WTC11 (cell line): ENCODE data around the gene SPRR1A. TPM values are rescaled to one million over a fixed set of nuclear protein-coding genes. Genes with fewer than 3 reads are reported as not detected.

Experiments used
- total RNA-seq: library from RNA; stranded (reverse); gene quantifications from 3 replicates; pipeline ENCODE4 v1.2.3, GENCODE V29; 2021

SPRR1A gene
- total RNA-seq, 1 experiment from 2014 or later: not detected

Other genes with a start within 250 kb of the SPRR1A start
- not detected in 3 replicates for gene KPRP, start 226.1 kb upstream of the SPRR1A start, total RNA-seq
- gene LCE1F, start 208.9 kb upstream of the SPRR1A start, total RNA-seq: not detected in 3 replicates
- not detected in 3 replicates for gene LCE1E, start 197.8 kb upstream of the SPRR1A start, total RNA-seq
- not detected in 3 replicates for gene LCE1D, start 187.4 kb upstream of the SPRR1A start, total RNA-seq
- not detected in 3 replicates for gene LCE1C, start 177.4 kb upstream of the SPRR1A start, total RNA-seq
- gene LCE1B, start 172.1 kb upstream of the SPRR1A start, total RNA-seq: not detected in 3 replicates
- gene LCE1A, start 156.6 kb upstream of the SPRR1A start, total RNA-seq: not detected in 3 replicates
- gene LCE6A, start 141.2 kb upstream of the SPRR1A start, total RNA-seq: not detected in 3 replicates
- gene LCE7A, start 124.1 kb upstream of the SPRR1A start, total RNA-seq: not detected in 3 replicates
- gene SMCP, start 105.8 kb upstream of the SPRR1A start, total RNA-seq: not detected in 3 replicates
- gene IVL, start 75.5 kb upstream of the SPRR1A start, total RNA-seq: not detected in 3 replicates
- gene SPRR5, start 36.9 kb upstream of the SPRR1A start, total RNA-seq: not detected in 3 replicates
- gene SPRR4, start 13.4 kb upstream of the SPRR1A start, total RNA-seq: not detected in 3 replicates
- not detected in 3 replicates for gene SPRR3, start 17.7 kb downstream of the SPRR1A start, total RNA-seq
- not detected in 3 replicates for gene SPRR1B, start 47.1 kb downstream of the SPRR1A start, total RNA-seq
- not detected in 3 replicates for gene SPRR2D, start 57.0 kb downstream of the SPRR1A start, total RNA-seq
- gene SPRR2A, start 73.4 kb downstream of the SPRR1A start, total RNA-seq: not detected in 3 replicates
- not detected in 3 replicates for gene SPRR2B, start 87.5 kb downstream of the SPRR1A start, total RNA-seq
- gene SPRR2E, start 110.4 kb downstream of the SPRR1A start, total RNA-seq: not detected in 3 replicates
- not detected in 3 replicates for gene SPRR2F, start 129.4 kb downstream of the SPRR1A start, total RNA-seq
- gene SPRR2G, start 166.8 kb downstream of the SPRR1A start, total RNA-seq: not detected in 3 replicates
- gene LELP1, start 219.3 kb downstream of the SPRR1A start, total RNA-seq: not detected in 3 replicates
- gene PRR9, start 233.5 kb downstream of the SPRR1A start, total RNA-seq: not detected in 3 replicates